ENCODE data around the gene KIF25. TPM values are rescaled to one million over a fixed set of nuclear protein-coding genes. Genes with fewer than 3 reads are reported as not detected.

KIF25 gene
- polyA plus RNA-seq, 2 donors: 0.05 to 0.10 TPM

DNA sequence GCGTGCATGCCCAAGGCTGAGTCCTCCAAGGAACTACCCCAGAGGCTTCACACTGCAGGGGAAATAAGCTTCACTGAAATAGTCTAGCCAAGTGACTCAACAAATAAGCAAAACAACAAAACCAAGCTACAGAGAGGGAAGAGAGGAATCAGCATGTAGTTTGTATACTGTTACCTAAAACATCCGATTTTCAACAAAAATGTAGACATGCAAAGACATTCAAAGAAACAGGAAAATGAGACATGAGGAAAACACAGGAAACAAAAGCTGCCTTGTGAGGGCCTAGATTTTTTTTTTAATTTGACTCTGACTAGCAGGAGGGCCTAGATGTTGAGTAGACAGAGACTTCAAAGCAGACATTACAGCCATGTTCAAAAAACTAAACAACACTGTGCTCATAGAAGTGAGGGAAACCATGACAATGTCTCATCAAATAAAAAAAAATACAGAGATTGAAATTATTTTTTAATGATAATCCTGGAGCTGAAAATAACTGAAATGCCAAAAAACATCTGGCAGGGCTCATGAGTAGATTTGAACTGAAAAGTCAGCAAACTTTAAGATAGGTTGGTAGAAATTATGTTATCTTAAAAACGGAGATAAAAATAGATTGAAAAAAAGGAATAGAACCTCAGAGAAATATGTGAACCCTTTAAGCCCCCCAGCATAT, 16.4 kb upstream of the KIF25 start:
- H3K9me3 ChIP-seq (ENCODE audit: control insufficient read depth in 2 of 2, insufficient read depth in 1 of 2, low read depth in 1 of 2, low read length in 1 of 2): no peaks in the 10 kb centered on the region
- no peaks in the 10 kb centered on the region for H3K27me3 ChIP-seq (ENCODE audit: control insufficient read depth in 1 of 2, insufficient read depth in 2 of 2, low read length in 2 of 2)
- WGBS, 2 donors: 73 to 81% methylated on average over 3 of the region's 3 CpGs

DNA sequence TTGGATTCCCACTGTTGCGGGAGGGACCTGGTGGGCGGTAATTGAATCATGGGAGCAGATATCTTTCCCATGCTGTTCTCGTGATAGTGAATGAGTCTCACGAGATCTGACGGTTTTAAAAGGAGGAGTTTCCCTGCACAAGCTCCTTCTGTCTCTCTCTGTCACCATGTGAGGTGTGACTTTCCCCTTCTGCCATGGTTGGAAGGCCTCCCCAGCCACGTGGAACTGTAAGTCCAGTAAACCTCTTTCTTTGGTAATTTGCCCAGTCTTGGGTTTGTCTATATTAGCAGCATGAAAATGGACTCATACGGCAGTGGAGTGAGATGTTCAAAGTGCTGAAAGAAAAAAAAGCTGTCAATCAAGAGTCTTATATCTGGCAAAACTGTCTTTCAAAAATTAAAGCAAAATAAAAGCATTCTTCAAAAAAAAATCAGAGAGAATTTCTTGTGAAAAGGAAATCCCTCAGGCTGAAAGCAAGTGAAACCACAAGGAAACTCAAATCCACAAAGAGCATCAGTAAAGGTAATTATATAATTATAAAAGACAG, 15.5 kb upstream of the KIF25 start:
- no peaks in the 10 kb centered on the region for H3K36me3 ChIP-seq (ENCODE audit: control insufficient read depth in 2 of 2, insufficient read depth in 2 of 2, low read length in 1 of 2)
- WGBS, 2 donors: 81 to 82% methylated on average over 7 of the region's 7 CpGs
- H3K4me1 ChIP-seq (ENCODE audit: control insufficient read depth in 2 of 2, insufficient read depth in 2 of 2, low read length in 1 of 2): no peaks in the 10 kb centered on the region
- H3K27me3 ChIP-seq (ENCODE audit: control insufficient read depth in 1 of 2, insufficient read depth in 2 of 2, low read length in 2 of 2): no peaks in the 10 kb centered on the region
- H3K27ac ChIP-seq (ENCODE audit: low read depth in 2 of 2, low read length in 1 of 2): no peak overlapping the region
- no peaks in the 10 kb centered on the region for H3K9me3 ChIP-seq (ENCODE audit: control insufficient read depth in 2 of 2, insufficient read depth in 1 of 2, low read depth in 1 of 2, low read length in 1 of 2)
- no peak overlapping the region for H3K4me3 ChIP-seq (ENCODE audit: low read depth in 1 of 2, low read length in 2 of 2)

More for the DNA sequence above, 16.4 kb upstream of the KIF25 start:
- no peaks in the 10 kb centered on the region for H3K36me3 ChIP-seq (ENCODE audit: control insufficient read depth in 2 of 2, insufficient read depth in 2 of 2, low read length in 1 of 2)
- no peak overlapping the region for H3K4me3 ChIP-seq (ENCODE audit: low read depth in 1 of 2, low read length in 2 of 2)
- no peak overlapping the region for H3K27ac ChIP-seq (ENCODE audit: low read depth in 2 of 2, low read length in 1 of 2)
- no peaks in the 10 kb centered on the region for H3K4me1 ChIP-seq (ENCODE audit: control insufficient read depth in 2 of 2, insufficient read depth in 2 of 2, low read length in 1 of 2)

DNA sequence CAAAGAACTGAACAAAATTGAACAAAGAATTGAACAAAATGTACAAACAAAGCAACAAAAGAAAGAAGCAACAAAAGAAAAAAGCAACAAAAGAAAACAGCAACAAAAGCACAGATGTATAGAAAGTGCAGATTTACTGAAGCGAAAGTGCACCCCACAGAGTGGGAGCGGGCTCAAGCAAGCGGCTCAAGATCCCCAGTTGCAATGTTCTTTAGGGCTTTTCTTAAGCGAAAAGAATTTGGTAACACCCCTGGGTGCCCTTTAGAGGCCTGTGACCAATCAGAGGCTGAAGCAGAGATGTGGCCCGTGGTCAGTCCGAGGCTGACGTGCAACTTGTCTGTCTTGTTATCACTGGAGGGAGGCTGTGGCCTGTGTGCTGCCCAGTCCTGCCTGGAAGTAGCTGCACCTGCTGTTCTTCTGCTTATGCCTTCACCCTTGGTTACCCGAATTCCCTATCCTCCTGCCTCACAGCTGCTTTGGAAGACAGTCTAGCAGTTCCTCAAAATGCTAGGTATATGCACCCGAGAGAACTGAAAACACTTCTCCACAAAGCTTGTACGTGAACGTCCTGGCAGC, 13.2 kb upstream of the KIF25 start:
- Histone ChIP-seq H3K9me3 (ENCODE audit: control insufficient read depth in 2 of 2, insufficient read depth in 1 of 2, low read depth in 1 of 2, low read length in 1 of 2) (no peaks in the 10 kb centered on the region), H3K36me3 (ENCODE audit: control insufficient read depth in 2 of 2, insufficient read depth in 2 of 2, low read length in 1 of 2) (no peaks in the 10 kb centered on the region), H3K27ac (ENCODE audit: low read depth in 2 of 2, low read length in 1 of 2) (no peak overlapping the region), H3K4me3 (ENCODE audit: low read depth in 1 of 2, low read length in 2 of 2) (no peak overlapping the region), H3K27me3 (ENCODE audit: control insufficient read depth in 1 of 2, insufficient read depth in 2 of 2, low read length in 2 of 2) (no peaks in the 10 kb centered on the region), H3K4me1 (ENCODE audit: control insufficient read depth in 2 of 2, insufficient read depth in 2 of 2, low read length in 1 of 2) (no peaks in the 10 kb centered on the region)
- WGBS, 2 donors: 93 to 95% methylated on average over 11 of the region's 11 CpGs

DNA sequence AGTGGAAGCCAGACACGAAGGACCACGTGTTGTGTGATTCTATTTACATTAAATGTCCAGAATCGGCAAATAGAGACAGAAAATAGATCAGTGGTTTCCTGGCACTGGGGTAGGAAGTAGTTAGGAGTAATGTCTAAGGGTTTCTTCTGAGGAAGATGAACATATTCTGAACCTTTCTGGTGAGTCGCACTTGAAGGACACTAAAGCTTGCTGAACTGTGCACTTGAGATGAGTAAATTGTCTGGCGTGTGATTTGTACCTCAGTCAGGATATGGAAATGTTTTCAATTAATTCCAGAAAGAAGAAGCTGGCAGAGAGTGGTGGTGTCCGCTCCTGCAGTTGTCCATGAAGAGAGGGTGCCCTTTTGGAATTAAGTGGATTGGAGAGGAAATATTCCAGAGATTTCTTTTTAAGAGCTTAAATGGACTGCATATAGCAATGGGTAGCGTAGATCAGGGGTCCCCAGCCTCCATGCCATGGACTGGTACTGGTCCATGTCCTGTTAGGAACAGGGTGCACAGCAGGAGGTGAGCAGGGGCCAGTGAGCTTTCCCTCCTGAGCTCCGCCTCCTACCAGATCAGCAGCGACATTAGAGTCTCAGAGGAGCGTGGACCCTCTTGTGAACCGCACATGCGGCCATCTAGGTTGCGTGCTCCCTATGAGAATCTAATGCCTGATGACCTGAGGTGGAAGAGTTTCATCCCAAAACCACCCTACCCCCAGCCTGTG, 12.4 kb upstream of the KIF25 start:
- 86 to 90% methylated on average over 13 of the region's 13 CpGs for WGBS, 2 donors
- Histone ChIP-seq H3K9me3 (ENCODE audit: control insufficient read depth in 2 of 2, insufficient read depth in 1 of 2, low read depth in 1 of 2, low read length in 1 of 2) (no peaks in the 10 kb centered on the region), H3K27ac (ENCODE audit: low read depth in 2 of 2, low read length in 1 of 2) (no peak overlapping the region), H3K4me3 (ENCODE audit: low read depth in 1 of 2, low read length in 2 of 2) (no peak overlapping the region), H3K27me3 (ENCODE audit: control insufficient read depth in 1 of 2, insufficient read depth in 2 of 2, low read length in 2 of 2) (no peaks in the 10 kb centered on the region), H3K36me3 (ENCODE audit: control insufficient read depth in 2 of 2, insufficient read depth in 2 of 2, low read length in 1 of 2) (no peaks in the 10 kb centered on the region), H3K4me1 (ENCODE audit: control insufficient read depth in 2 of 2, insufficient read depth in 2 of 2, low read length in 1 of 2) (no peaks in the 10 kb centered on the region)

DNA sequence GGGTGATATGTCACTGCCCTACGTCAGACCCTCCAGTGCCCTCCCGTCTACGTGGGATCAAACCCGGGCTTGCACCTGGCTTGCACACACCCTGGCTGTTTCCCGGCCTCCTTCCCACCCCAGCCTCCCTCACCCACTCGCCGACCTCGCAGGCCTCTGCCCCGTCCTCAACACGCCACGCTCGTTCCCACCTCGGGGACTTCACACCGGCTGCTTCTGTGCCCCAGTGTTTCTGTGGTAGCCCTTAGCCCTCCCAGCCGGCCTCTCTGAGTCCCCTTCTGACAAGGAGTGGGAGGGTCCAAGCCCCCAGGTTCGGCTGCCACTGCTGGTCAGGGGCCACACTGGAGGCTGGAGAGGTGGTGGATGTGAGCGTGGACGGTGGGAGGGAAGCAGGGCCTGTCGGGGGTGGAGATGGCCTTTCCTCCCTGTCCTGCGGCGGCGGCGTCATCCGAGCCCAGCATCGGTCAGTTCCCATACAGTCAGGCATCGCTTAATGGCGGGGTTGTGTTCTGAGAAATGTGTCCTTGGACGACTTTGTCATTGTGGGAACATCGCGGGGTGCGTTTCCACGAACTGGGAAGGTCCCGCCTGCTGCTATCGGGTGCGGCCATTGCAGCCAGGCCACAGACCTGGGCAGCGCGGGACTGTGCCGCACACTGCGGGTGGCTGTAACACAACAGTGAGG, 11.4 kb upstream of the KIF25 start:
- 94 to 95% methylated on average over 35 to 39 of the region's 39 CpGs for WGBS, 2 donors
- Histone ChIP-seq H3K27me3 (ENCODE audit: control insufficient read depth in 1 of 2, insufficient read depth in 2 of 2, low read length in 2 of 2) (no peaks in the 10 kb centered on the region), H3K9me3 (ENCODE audit: control insufficient read depth in 2 of 2, insufficient read depth in 1 of 2, low read depth in 1 of 2, low read length in 1 of 2) (no peaks in the 10 kb centered on the region), H3K4me1 (ENCODE audit: control insufficient read depth in 2 of 2, insufficient read depth in 2 of 2, low read length in 1 of 2) (no peaks in the 10 kb centered on the region), H3K36me3 (ENCODE audit: control insufficient read depth in 2 of 2, insufficient read depth in 2 of 2, low read length in 1 of 2) (no peaks in the 10 kb centered on the region), H3K4me3 (ENCODE audit: low read depth in 1 of 2, low read length in 2 of 2) (no peak overlapping the region), H3K27ac (ENCODE audit: low read depth in 2 of 2, low read length in 1 of 2) (no peak overlapping the region)

DNA sequence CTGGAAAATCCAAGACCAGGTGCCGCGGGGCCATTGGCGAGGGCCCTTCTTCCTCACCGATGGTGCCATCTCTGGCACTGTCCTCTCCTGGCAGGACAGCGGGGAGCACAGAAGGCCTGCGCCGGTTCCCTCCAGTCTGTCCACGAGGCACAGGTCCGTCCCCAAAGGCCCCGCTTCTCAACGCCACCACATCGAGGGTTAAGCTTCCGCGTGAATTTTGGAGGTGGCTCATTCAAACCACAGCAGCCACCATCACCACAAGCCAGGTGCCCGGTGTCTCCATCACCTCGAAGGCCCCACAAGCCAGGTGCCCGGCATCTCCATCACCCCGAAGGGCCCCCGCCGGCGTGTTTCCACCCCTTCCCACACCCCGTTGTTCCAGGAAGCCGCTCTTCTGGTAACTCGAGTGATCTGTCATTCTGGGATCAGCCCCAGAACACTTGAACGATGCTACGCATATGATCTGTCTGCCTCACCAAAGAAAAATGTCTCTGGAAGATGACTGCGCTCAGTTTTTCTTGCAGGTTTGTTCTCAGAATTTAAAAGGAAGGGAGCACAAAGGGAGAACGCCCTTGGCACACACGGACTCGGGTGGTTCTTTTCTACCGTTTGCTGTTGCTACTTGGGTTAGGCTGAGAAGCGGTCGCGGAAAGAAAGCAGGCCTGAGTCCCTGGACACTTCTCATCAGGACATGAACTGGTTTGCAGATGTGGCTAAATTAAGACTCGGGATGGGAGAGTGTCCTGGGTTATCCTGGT, 9.9 kb upstream of the KIF25 start:
- Histone ChIP-seq H3K36me3 (ENCODE audit: control insufficient read depth in 2 of 2, insufficient read depth in 2 of 2, low read length in 1 of 2) (no peaks in the 10 kb centered on the region), H3K4me3 (ENCODE audit: low read depth in 1 of 2, low read length in 2 of 2) (no peak overlapping the region), H3K4me1 (ENCODE audit: control insufficient read depth in 2 of 2, insufficient read depth in 2 of 2, low read length in 1 of 2) (no peaks in the 10 kb centered on the region), H3K27ac (ENCODE audit: low read depth in 2 of 2, low read length in 1 of 2) (no peak overlapping the region), H3K27me3 (ENCODE audit: control insufficient read depth in 1 of 2, insufficient read depth in 2 of 2, low read length in 2 of 2) (no peaks in the 10 kb centered on the region), H3K9me3 (ENCODE audit: control insufficient read depth in 2 of 2, insufficient read depth in 1 of 2, low read depth in 1 of 2, low read length in 1 of 2) (no peaks in the 10 kb centered on the region)
- 89 to 91% methylated on average over 35 of the region's 35 CpGs for WGBS, 2 donors

DNA sequence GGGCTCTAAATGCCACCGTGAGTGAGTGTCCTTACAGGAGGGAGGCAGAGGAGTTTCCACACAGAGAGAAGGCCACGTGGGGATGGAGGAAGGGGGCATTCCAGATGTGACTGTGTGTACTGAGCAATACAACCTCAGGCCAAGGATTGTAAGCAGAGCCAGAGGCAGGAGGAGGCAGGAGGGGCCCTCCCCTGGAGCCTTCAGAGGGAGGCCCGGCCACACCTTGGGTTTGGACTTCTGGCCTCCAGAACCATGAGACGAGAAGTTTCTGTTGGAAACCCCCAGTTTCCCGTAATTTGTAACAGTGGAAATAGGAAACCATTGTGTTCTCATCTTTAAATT, 9.3 kb upstream of the KIF25 start:
- no peaks in the 10 kb centered on the region for H3K27me3 ChIP-seq (ENCODE audit: control insufficient read depth in 1 of 2, insufficient read depth in 2 of 2, low read length in 2 of 2)
- H3K9me3 ChIP-seq (ENCODE audit: control insufficient read depth in 2 of 2, insufficient read depth in 1 of 2, low read depth in 1 of 2, low read length in 1 of 2): no peaks in the 10 kb centered on the region
- H3K4me1 ChIP-seq (ENCODE audit: control insufficient read depth in 2 of 2, insufficient read depth in 2 of 2, low read length in 1 of 2): no peaks in the 10 kb centered on the region
- H3K27ac ChIP-seq (ENCODE audit: low read depth in 2 of 2, low read length in 1 of 2): no peak overlapping the region
- H3K36me3 ChIP-seq (ENCODE audit: control insufficient read depth in 2 of 2, insufficient read depth in 2 of 2, low read length in 1 of 2): no peaks in the 10 kb centered on the region
- 65 to 74% methylated on average over 5 of the region's 5 CpGs for WGBS, 2 donors
- no peak overlapping the region for H3K4me3 ChIP-seq (ENCODE audit: low read depth in 1 of 2, low read length in 2 of 2)

DNA sequence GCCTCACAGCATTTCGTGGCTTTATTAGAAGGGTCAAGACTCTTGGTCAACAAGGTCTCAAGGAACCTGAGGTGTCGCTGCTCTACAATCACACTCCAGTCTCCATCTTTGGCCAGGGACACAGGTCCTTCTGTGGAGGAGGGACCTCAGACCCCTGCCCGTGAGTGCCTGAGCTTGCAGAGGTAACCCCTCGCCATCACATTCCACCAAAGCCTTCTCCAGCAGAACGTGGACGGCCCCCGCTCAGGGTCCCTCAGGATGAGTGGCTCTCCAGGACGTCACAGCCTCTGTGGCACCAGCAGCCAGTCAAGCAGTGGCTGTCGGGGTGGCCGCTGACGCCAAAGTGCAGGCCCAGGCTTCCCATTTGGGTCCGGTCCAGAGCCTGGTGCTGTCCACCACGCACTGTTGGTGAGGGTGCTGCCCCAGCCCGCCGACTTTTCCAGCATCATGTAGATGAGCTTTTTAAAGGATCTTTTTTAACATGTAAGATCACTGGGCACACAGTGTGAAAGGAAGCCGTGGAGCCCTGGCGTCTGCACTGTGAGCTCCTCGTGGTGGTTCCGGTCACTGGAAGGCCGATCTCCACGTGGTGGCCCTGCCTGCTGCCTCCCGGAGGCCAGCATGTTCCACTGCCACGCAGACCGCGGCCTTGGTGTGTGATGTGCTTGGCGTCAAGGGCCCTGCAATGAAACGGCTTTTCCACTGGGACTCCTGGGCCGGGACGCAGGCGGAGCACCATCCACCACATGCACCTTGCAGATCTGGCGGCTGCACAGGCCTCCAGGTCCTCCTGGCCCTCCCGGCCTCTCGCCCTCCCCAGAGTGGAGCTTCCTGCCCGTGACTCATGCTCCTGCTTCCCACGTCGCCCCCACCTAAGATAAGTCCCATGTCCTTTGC, 8.3 kb upstream of the KIF25 start:
- Histone ChIP-seq H3K4me1 (ENCODE audit: control insufficient read depth in 2 of 2, insufficient read depth in 2 of 2, low read length in 1 of 2) (no peaks in the 10 kb centered on the region), H3K9me3 (ENCODE audit: control insufficient read depth in 2 of 2, insufficient read depth in 1 of 2, low read depth in 1 of 2, low read length in 1 of 2) (no peaks in the 10 kb centered on the region), H3K27ac (ENCODE audit: low read depth in 2 of 2, low read length in 1 of 2) (no peak overlapping the region), H3K27me3 (ENCODE audit: control insufficient read depth in 1 of 2, insufficient read depth in 2 of 2, low read length in 2 of 2) (no peaks in the 10 kb centered on the region), H3K4me3 (ENCODE audit: low read depth in 1 of 2, low read length in 2 of 2) (no peak overlapping the region), H3K36me3 (ENCODE audit: control insufficient read depth in 2 of 2, insufficient read depth in 2 of 2, low read length in 1 of 2) (no peaks in the 10 kb centered on the region)
- whole genome bisulfite sequencing, 2 donors: 93 to 94% methylated on average over 36 of the region's 36 CpGs

All from esophagus (tissue), 2 donors.